Fibroblast of skin of right biceps (primary cell): Measurements from ENCODE around the gene ZNF521.
A peak's percentile ranks its signal among the peaks of the same experiment; 100 is the strongest.

Experiments used
- DNase-seq: peaks from one replicate; pipeline ENCODE4 v3.0.0-alpha.2; 2013

The ZNF521 gene

GRCh38 chr18:25351777-25352628, at the start of gene ZNF521:
Gene ZNF521 (minus strand): TSS chr18:25352166. CDS start chr18:25350946, 1,220 bp downstream.
- peak; percentile 95 for DNase-seq

DNA sequence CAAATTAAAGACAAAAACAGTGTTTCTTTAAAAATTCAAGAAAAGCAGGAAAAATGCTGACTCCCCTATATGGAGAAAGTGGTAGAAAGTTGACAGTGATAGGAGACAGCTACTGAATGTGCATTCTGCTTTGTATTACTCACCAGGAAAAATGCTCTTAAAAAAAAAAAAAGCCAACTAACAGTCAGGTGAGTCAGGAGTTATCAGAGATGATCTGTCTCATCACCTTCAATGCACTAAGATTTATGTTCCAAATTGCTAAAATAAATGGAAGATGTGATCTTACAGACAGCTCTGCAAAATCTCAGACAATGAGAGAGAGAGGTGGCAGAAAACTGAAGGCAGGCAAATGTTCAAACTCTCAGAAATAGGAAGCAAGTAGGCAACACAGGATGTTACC, 47.6 kb upstream of the ZNF521 start:
- DNase-seq: peak; percentile 89

DNA sequence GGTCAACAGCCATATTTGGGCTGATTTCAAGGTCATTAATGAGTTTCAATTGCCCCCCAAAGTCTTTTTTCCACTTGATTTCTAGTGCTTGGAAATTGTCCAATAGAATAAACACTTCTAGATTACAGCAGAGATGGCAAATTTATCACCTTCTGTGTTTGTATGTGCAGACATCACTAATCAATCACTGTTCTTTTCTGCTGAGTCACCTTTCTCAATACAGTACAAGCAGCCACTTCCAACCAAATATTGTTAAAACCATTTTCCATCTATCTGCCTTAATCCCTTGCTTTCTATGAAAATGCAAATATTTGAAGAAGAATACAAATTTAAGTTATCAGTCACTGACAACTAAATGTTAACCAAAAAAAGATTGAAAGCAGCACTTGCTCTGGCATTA, 40.2 kb upstream of the ZNF521 start:
- no peak for DNase-seq

- no peak for DNase-seq
Measured at GRCh38 chr18:25373432-25374179, 21.6 kb upstream of the ZNF521 start.

DNA sequence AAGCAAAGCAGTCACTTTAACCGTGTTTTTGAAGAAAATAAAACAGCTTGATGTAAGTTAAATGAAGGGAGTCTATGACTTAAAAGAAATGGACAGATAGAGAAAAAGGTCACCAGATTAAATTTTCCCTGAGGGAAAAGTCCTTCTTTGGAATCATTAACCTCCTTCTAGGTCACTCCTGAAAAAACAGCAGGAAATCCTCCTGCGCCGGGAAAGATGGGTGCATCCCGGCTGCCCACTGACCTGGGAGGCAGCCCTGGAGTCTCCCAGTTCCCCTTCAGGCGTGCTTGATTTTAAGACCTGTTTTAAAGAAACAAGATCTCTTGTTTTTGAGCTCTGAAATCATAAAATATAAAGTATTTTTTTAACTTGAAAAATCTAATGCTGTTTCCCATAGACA, 18.4 kb upstream of the ZNF521 start:
- DNase-seq: no peak

GRCh38 chr18:25365242-25365641, 13.3 kb upstream of the ZNF521 start:
- DNase-seq: no peak

DNA sequence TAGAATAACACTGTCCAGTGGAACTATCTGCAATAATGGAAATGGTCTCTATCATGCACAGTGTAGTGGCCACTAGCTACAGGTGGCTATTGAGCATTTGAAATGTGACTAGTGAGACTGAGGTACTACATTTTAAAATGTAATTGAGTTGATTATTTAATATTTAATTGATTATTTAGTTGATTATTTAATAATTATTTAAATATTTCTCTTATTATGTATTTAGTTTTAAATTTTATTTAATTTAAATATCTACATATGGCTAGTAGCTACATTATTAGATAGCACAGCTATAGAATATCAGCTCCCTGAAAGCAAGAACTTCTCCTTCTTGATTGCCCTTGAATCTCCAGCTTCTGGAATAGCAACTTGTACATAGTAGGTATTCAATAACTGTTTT, 12.8 kb upstream of the ZNF521 start:
- DNase-seq: no peak

DNA sequence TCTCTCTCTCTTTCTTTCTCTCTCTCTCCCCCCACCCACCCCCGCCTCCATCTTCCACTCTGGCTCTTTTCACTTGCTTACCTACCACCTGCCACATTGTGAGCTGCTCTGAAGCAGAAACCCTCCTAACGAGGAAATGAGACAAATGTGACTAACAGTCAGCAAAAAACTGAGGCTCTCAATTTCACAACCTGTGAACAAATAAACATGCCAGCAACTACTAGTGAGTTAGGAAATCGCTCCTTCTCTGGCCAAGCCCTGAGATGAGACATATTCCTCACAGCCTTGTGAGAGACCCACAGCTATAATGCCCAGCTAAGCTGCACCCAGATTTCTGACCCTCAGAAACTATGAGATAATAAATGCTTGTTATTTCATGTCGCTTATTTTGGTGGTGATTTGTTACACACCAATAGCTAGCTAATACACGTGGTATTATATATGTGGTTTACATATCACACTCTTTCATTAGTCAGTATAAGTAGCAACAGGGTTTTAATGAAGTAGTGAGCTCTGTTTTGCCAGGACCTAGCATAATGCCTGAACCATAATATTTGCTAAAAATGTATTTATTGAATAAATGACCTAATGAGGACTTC, 8.4 kb upstream of the ZNF521 start:
- DNase-seq: no peak

GRCh38 chr18:25353080-25353479, 1.1 kb upstream of the ZNF521 start:
- no peak for DNase-seq

DNA sequence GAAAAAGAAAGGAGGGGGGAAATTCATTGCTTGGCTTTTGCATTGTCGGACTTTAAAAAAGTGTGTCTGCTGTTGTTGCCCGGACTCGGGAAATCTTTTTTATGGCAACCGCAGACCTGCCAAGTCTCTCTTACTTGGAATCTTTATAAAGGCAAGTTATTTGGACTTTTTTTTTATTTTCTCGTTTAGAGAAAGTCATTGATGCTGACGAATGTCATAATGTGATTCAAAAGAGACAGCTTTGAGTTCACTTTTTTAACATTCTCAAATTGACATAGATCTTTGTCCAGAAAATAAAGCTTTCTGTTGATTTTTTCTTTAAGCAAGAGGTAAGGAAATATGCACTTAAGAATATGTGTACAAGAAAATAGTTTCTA, 651 bp upstream of the ZNF521 start:
- no peak for DNase-seq

- no peak for DNase-seq
Measured at GRCh38 chr18:25351280-25351775, 638 bp downstream of the ZNF521 start.

DNA sequence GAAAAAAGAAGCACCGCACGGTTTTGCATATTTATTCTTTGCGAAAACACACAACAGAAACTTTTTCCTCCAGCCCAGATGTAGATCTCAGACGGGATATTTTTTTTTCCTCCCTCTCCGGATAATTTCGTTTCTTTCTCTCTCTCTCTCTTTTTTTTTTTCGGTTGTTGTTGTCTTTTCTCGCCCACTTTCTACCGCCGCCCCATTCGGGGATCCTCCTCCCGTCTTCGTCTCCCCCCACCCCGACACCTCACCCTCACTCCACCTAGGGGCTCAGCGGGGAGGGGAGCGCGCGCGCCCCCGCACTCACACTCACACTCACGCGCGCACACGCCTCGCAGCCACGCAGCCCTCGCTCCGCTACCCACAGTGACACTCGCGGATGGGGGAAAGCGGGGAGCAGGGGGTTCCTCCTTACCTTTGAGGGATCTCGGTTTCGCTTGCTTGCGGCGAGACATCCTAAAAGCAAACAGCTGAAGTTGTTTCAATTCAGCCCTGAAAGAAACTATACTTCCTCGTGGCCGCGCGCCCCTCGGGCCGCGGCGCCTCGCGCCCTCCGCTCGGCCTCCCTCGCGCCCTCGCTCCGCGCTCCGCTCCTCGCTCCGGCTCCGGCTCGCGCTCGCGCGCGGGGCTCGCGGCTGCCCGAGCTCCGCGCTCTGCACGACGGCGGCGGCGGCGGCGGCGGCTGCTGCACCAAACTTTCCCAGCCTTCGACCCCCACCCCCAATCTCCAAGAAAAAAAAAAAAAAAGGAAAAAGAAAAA, 1.3 kb downstream of the ZNF521 start:
- DNase-seq: peak; percentile 63

DNA sequence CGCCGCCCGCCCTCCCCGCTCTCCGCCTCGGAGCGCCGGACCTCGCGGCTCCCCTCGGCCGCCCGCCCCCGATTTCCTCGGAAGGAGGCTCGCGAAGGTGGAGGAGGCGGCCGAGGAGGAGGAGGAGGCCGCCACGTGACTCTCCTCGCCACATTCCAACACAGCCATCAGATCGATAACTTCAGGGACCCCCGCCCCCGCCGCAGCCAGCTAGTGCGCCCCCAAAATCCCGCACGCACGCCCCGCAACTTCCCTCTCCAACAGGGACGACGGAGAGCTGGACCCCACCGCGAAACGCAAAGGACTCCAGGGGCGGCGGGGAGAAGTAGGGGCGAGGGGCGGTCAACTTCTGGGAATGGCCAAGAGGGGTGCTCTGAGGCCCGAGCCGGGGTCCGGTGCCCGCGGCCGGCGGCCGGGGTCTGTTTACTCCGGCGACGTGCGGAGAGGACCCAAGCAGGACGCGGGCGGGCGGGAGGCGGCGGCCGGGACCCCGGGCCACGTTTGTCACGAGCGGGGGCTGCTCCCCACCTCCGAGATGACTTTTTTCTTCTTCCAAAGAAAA, 2.0 kb downstream of the ZNF521 start:
- DNase-seq: peak; percentile 40

GRCh38 chr18:25349131-25349925, 2.6 kb downstream of the ZNF521 start:
- peak; percentile 83 for DNase-seq

DNA sequence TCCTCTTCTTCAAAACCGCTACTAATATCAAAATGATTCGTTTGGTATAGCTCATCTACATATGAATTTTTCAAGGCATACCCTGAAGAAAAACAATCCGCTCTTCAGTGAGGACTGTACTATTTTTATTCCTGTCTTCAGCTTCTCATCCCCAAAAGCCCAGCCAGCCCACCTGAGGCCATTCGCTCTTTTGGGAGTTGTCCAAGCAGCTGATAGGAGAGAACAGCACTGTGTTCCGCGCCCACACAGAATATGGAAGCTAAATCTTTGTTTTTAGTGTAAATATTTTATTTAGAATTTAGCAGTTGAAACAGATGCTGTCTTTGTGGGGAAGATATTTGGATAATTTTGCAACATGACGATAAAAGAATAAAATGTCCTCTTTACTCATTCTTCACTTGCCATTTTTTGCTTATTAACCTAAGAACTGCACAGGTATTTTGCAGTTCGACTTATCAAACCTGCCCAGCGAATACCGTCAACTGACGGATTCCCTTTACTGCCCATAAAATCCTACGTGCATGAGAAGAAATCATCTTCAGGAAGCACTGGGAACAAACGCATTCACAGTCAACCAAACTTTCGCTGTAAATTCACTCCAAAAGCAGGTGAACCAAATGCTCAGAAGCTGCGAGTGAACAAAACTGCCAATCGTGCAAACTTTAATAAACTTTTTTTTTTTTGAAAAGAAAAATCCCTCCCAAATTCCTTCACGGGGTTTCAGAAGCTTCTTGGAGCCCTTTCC, 3.4 kb downstream of the ZNF521 start:
- no peak for DNase-seq

DNA sequence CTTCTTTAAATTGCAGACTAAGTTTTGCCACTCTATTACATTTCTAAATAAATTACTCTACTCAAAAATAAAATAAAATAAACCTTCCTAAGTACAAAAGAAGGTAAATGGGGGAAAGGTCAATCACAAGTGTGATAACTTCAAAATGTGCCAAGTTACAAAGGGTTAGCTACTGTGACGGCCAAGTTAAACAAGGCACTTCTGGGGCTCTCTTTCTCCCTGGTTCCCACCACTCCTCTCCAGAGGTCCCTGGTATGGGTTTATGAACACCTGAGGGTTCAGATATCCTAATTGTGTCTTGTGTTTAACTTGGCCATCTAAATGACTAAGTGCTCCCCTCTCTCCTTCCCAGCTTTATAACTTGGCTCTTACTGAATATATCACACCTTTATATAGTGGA, 5.4 kb downstream of the ZNF521 start:
- no peak for DNase-seq

- DNase-seq: peak; percentile 28
Measured at GRCh38 chr18:25345081-25345866, 6.7 kb downstream of the ZNF521 start.

DNA sequence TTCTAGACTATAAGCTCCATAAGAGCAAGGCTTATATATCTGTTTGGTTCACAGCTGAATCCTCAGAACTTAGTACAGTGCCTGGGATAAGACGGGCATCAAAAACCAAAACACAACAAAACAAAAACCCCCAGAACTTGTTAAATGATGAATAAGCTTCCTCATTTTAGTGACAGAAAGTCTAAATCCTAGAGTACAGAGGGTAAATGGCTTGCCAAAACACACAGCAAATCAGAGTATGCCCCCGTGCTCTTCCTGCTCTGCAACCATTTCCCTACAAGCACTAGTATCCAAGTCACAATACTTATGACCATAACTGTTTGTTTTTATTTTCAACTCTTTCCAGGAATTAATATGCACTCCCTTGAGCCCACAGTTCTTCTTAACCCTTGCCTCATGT, 10.1 kb downstream of the ZNF521 start:
- no peak for DNase-seq

- DNase-seq: no peak
Measured at GRCh38 chr18:25340762-25341161, 11.2 kb downstream of the ZNF521 start.

DNA sequence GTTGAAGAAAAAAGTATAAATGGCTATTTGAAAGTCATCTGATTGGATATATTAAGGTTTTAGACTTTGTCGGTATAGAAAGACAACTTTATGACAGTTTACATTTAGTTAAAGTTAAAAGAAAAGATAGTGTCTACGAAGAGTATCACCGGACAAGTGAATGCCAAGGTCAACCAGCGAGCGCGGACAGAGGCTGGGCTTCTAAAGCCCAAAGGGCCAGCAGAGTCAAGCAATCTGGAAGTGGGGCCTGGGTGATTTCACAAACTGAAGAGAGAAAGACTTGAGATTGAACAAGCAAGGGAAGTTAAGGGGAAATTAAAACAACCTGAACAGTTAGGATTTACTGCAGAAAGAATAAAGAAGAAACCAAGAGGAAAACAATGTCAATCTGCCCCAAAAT, 16.3 kb downstream of the ZNF521 start:
- no peak for DNase-seq
